SK-N-SH (cell line): ENCODE measurements around the gene SMIM5. TPM values are rescaled to one million over a fixed set of nuclear protein-coding genes. Genes with fewer than 3 reads are reported as not detected.

ENCODE experiments used
- CTCF ChIA-PET: fragments of 300-600, 350-600 bp; formaldehyde crosslinking; extraction: SDS; loops from one replicate; lab custom pipeline; 2021; lab: Yijun Ruan, JAX
- POLR2A ChIA-PET: fragments of 350-600 bp; sonication (Branson Sonifier 250); formaldehyde crosslinking; extraction: SDS; loops from one replicate; lab custom pipeline; 2020; ENCODE audit warnings: antibody characterized with exemption, inconsistent platforms; lab: Yijun Ruan, JAX
- DNase-seq: peaks from one replicate; pipeline ENCODE4 v3.0.0; 2012
- H2AFZ ChIP-seq: fragments of 200-600 bp; sonication (generic); 2 replicates; pipeline ENCODE4 v1.8.1; 2016; ENCODE audit warnings: antibody characterized with exemption, mild to moderate bottlenecking, low read depth
- H3F3A ChIP-seq: fragments of 200-600 bp; sonication (generic); replicated peaks from 2 replicates; pipeline ENCODE3; 2016; ENCODE audit warnings: antibody characterized with exemption, mild to moderate bottlenecking; ENCODE audit not compliant: insufficient read depth
- H3K27ac ChIP-seq, 2 experiments: fragments of 200-500 bp in 1 of 2; fragments of 200-600 bp in 1 of 2; sonication (Bioruptor generic) in 1 of 2; sonication (generic), shearing (Covaris generic) in 1 of 2; 2 replicates each; pipeline versions ENCODE4 v1.5.1 to v1.6.1; 2014 to 2016; ENCODE audit warnings: low read depth in 2 of 2, inconsistent platforms in 1 of 2, low read length in 1 of 2, mild to moderate bottlenecking in 1 of 2, mixed read lengths in 1 of 2
- H3K27me3 ChIP-seq: fragments of 200-600 bp; sonication (generic), shearing (Covaris generic); 2 replicates; pipeline ENCODE4 v1.6.1; 2016; ENCODE audit warnings: mixed run types; ENCODE audit not compliant: insufficient read depth
- H3K36me3 ChIP-seq, 2 experiments: fragments of 200-500 bp in 1 of 2; fragments of 200-600 bp in 1 of 2; sonication (Bioruptor generic) in 1 of 2; sonication (generic) in 1 of 2; replicated peaks in 1 of 2; 2 replicates each; pipeline versions ENCODE3 to v1.5.1; 2014 to 2016; ENCODE audit warnings: low read length in 1 of 2, mild to moderate bottlenecking in 1 of 2; ENCODE audit not compliant: insufficient read depth in 2 of 2, control insufficient read depth in 1 of 2
- H3K4me1 ChIP-seq, 2 experiments: fragments of 200-500 bp in 1 of 2; fragments of 200-600 bp in 1 of 2; sonication (Bioruptor generic) in 1 of 2; sonication (generic), shearing (Covaris generic) in 1 of 2; 2 replicates each; pipeline versions ENCODE4 v1.5.1 to v1.6.1; 2014 to 2016; ENCODE audit warnings: low read depth in 1 of 2, low read length in 1 of 2, mixed run types in 1 of 2; ENCODE audit not compliant: insufficient read depth in 2 of 2, control insufficient read depth in 1 of 2
- H3K4me2 ChIP-seq: fragments of 200-600 bp; sonication (generic), shearing (Covaris generic); 2 replicates; pipeline ENCODE4 v1.6.1; 2017; ENCODE audit warnings: mixed run types
- H3K4me3 ChIP-seq, 2 experiments: fragments of 200-500 bp in 1 of 2; fragments of 200-600 bp in 1 of 2; sonication (Bioruptor generic) in 1 of 2; sonication (generic), shearing (Covaris generic) in 1 of 2; 2 replicates each; pipeline versions ENCODE4 v1.5.1 to v1.8.1; 2014 to 2016; ENCODE audit warnings: low read depth in 2 of 2, inconsistent platforms in 1 of 2, low read length in 1 of 2, mild to moderate bottlenecking in 1 of 2, mixed read lengths in 1 of 2, moderate library complexity in 1 of 2
- H3K79me2 ChIP-seq: fragments of 200-600 bp; sonication (generic); 2 replicates; pipeline ENCODE4 v1.8.1; 2017; ENCODE audit warnings: mild to moderate bottlenecking; ENCODE audit not compliant: insufficient read depth
- H3K9ac ChIP-seq: fragments of 200-600 bp; sonication (generic); 2 replicates; pipeline ENCODE4 v1.6.1; 2017; ENCODE audit warnings: mixed run types
- H3K9me2 ChIP-seq: fragments of 200-600 bp; sonication (generic); 2 replicates; pipeline ENCODE4 v1.6.1; 2017; ENCODE audit warnings: mixed run types
- H3K9me3 ChIP-seq: fragments of 200-600 bp; sonication (generic); 2 replicates; pipeline ENCODE4 v1.6.1; 2017; ENCODE audit warnings: mixed run types, mild to moderate bottlenecking, moderate library complexity
- H4K20me1 ChIP-seq: fragments of 200-600 bp; sonication (generic); 2 replicates; pipeline ENCODE4 v1.6.1; 2017; ENCODE audit warnings: mild to moderate bottlenecking, mixed run types; ENCODE audit not compliant: insufficient read depth
- CHD2 ChIP-seq: fragments of 150-350 bp; IDR thresholded peaks from 2 replicates; pipeline ENCODE4 v1.6.1; 2018; ENCODE audit warnings: low read length; ENCODE audit not compliant: partially characterized antibody
- EZH2phosphoT487 ChIP-seq: fragments of 200-600 bp; sonication (generic); IDR thresholded peaks from 2 replicates; pipeline ENCODE4 v1.6.1; 2017; ENCODE audit warnings: low read depth, mixed run types, mild to moderate bottlenecking, antibody characterized with exemption, moderate library complexity, borderline replicate concordance
- FOSL2 ChIP-seq: IDR thresholded peaks from 2 replicates; pipeline ENCODE4 v1.4.0; 2012; ENCODE audit warnings: low read depth, mild to moderate bottlenecking, moderate library complexity, borderline replicate concordance
- FOXJ3 ChIP-seq: sonication (generic); formaldehyde crosslinking; IDR thresholded peaks from 2 replicates; pipeline ENCODE4 v1.5.1; 2020; ENCODE audit warnings: mild to moderate bottlenecking, missing genetic modification reagents
- FOXM1 ChIP-seq: IDR thresholded peaks from 2 replicates; pipeline ENCODE4 v1.4.0; 2012; ENCODE audit warnings: low read depth, mild to moderate bottlenecking
- GATA2 ChIP-seq: sonication (generic); formaldehyde crosslinking; IDR thresholded peaks from 2 replicates; pipeline ENCODE4 v1.5.0; 2020; ENCODE audit warnings: mild to moderate bottlenecking, missing genetic modification reagents
- IRF3 ChIP-seq: fragments of 150-350 bp; IDR thresholded peaks from 2 replicates; pipeline ENCODE4 v1.6.1; 2016; ENCODE audit warnings: mild to moderate bottlenecking, low read depth, low read length
- MAX ChIP-seq: IDR thresholded peaks from 2 replicates; pipeline ENCODE4 v1.4.0; 2012; ENCODE audit warnings: low read depth
- MEF2A ChIP-seq: IDR thresholded peaks from 2 replicates; pipeline ENCODE4 v1.4.0; 2012; ENCODE audit warnings: low read depth, borderline replicate concordance
- MXI1 ChIP-seq: IDR thresholded peaks from 2 replicates; pipeline ENCODE4 v1.6.1; 2012; ENCODE audit warnings: mild to moderate bottlenecking, low read depth, low read length, improper control_type of control experiment
- POLR2AphosphoS5 ChIP-seq: IDR thresholded peaks from 2 replicates; pipeline ENCODE4 v1.6.1; 2012; ENCODE audit warnings: low read depth, low read length
- RAD21 ChIP-seq: IDR thresholded peaks from 2 replicates; pipeline ENCODE4 v1.6.1; 2012; ENCODE audit warnings: mild to moderate bottlenecking, low read length
- RFX5 ChIP-seq: IDR thresholded peaks from 2 replicates; pipeline ENCODE4 v1.6.1; 2012; ENCODE audit warnings: mild to moderate bottlenecking, improper control_type of control experiment, low read length
- SIN3A ChIP-seq: IDR thresholded peaks from 2 replicates; pipeline ENCODE4 v1.6.1; 2012; ENCODE audit warnings: low read depth, mild to moderate bottlenecking, low read length, moderate library complexity, borderline replicate concordance
- SMC3 ChIP-seq: IDR thresholded peaks from 2 replicates; pipeline ENCODE4 v1.6.1; 2012; ENCODE audit warnings: low read depth, low read length, improper control_type of control experiment
- TCF12 ChIP-seq: IDR thresholded peaks from 2 replicates; pipeline ENCODE4 v1.4.0; 2012
- USF2 ChIP-seq: fragments of 150-350 bp; IDR thresholded peaks from 2 replicates; pipeline ENCODE4 v1.6.1; 2017; ENCODE audit warnings: antibody characterized with exemption, low read length, low read depth, borderline replicate concordance
- ZBTB33 ChIP-seq: IDR thresholded peaks from 2 replicates; pipeline ENCODE4 v1.4.0; 2012; ENCODE audit warnings: low read depth, borderline replicate concordance
- WGBS: methylation state at CpG from one replicate; pipeline ENCODE4 v1.1.6; 2017; ENCODE audit warnings: low lambda C conversion rate; 5-methylcytosine and 5-hydroxymethylcytosine counted together
- polyA plus RNA-seq, 3 experiments: library from polyadenylated mRNA; depleted of rRNA; stranded (reverse); fragments of >200 nt; gene quantifications; 2 replicates each; pipeline ENCODE4 v1.2.3, GENCODE V29; 2012

The SMIM5 gene
- polyA plus RNA-seq, 1 of the 3 experiments (the other 2 are of a cell fraction), result 0.02 TPM

- H2AFZ ChIP-seq, result no peak overlapping the region
- ChIA-PET CTCF (interaction anchor here (0.6 to 37.9 kb wide), 12 partner anchors 9 to 818 kb away, joined by 3 to 1189 read pairs (median 6); partner anchors contain the start of gene SMIM5), POLR2A (no interaction called here)
- 70% methylated on average over 19 of the region's 25 CpGs for WGBS
- H3K27ac ChIP-seq, result no peak overlapping the region
- H3K9me3 ChIP-seq, result no peaks in the 10 kb centered on the region
- H3K4me3 ChIP-seq, result no peak overlapping the region
- no peak overlapping the region for H3K4me2 ChIP-seq
- no peaks in the 10 kb centered on the region for H3K9me2 ChIP-seq
- H3K4me1 ChIP-seq, result no peaks in the 10 kb centered on the region
- no peak for DNase-seq
- no peaks in the 10 kb centered on the region for H3K79me2 ChIP-seq
- no peaks in the 10 kb centered on the region for H3F3A ChIP-seq
- no peaks in the 10 kb centered on the region for H3K36me3 ChIP-seq
- H3K9ac ChIP-seq, result no peak overlapping the region
- H4K20me1 ChIP-seq, result no peaks in the 10 kb centered on the region
- TF ChIP-seq EZH2phosphoT487, result no peak
- no peak for TF ChIP-seq SIN3A
- no peak for TF ChIP-seq POLR2AphosphoS5
- TF ChIP-seq IRF3, result no peak
- TF ChIP-seq FOXJ3 (CRISPR knock-in tag), result no peak
- no peak for TF ChIP-seq MAX
- no peak for TF ChIP-seq FOXM1
- no peak for TF ChIP-seq RFX5
- TF ChIP-seq ZBTB33, result no peak
- TF ChIP-seq CHD2, result no peak
- TF ChIP-seq USF2, result no peak
- TF ChIP-seq TCF12, result no peak
- TF ChIP-seq MXI1, result no peak
- TF ChIP-seq SMC3, result no peak
- TF ChIP-seq RAD21, result no peak
- no peak for TF ChIP-seq MEF2A
- TF ChIP-seq GATA2 (CRISPR knock-in tag), result no peak
- TF ChIP-seq FOSL2, result no peak
- TF ChIP-seq, all 33 proteins: peak for 0
- no peaks in the 10 kb centered on the region for H3K27me3 ChIP-seq
Observed at GRCh38 chr17:75610103-75610984, 22.9 kb upstream of the SMIM5 start.
